C4-2B (cell line): ENCODE results near the gene ILDR2.

Source experiments
- CTCF ChIP-seq: fragments of 450-650 bp; conservative IDR thresholded peaks from 2 replicates; pipeline ENCODE4 v1.5.1; 2017; ENCODE audit warnings: mild to moderate bottlenecking
- ZFX ChIP-seq: fragments of 450-650 bp; IDR thresholded peaks from 2 replicates; pipeline ENCODE4 v1.6.1; 2017

DNA sequence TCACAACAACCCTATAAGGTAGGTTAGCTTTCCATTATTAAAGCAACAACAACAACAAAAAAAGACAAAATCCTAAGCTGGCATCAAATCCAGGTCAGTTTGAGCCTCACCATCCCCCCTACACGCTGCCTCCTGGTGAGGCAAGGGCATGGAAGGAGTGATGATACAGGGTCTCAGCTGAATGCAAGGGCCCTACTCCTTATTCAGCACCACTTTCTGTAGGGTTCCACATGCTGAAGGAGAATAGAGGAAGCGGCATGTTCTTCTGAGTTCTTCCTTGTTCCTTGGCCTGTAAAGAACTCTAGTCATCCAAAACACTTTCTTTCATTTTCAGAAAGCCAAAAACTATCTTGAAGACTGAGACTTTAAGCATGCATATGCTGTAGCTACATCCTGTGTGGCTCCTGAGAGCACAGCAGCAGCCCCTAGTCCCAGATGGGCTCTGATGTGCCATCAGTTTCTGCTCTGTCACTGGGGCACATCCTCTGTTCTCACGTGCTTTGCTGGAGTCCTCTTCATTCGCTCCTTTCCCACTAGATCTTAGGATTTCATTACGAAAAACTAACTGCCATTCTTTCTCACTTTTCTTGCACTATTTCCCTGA is 6.2 kb downstream of the ILDR2 start:
- no peak for TF ChIP-seq CTCF
- no peak for TF ChIP-seq ZFX
